Keratinocyte (primary cell): ENCODE data around the gene GPBP1. TPM values are rescaled to one million over a fixed set of nuclear protein-coding genes. Genes with fewer than 3 reads are reported as not detected.
A peak's percentile ranks its signal among the peaks of the same experiment; 100 is the strongest.

Experiments
- DNase-seq: peaks from one replicate; pipeline ENCODE4 v3.0.0-alpha.2; 2011; ENCODE audit warnings: low read depth, missing footprints, low spot score
- FAIRE-seq: peaks from 2 replicates; lab custom pipeline; 2011; peaks lifted over from hg19 to GRCh38; lab: Jason Lieb, UNC
- H2AFZ ChIP-seq: 2 replicates; pipeline ENCODE4 v1.6.0; 2012; ENCODE audit warnings: low read length, control low read depth, inconsistent platforms; ENCODE audit not compliant: control insufficient read depth
- H3K27ac ChIP-seq: 2 replicates; pipeline ENCODE4 v1.5.1; 2011; ENCODE audit warnings: low read length; ENCODE audit not compliant: control insufficient read depth, insufficient read depth
- H3K27me3 ChIP-seq: 3 replicates; pipeline ENCODE4 v1.6.0; 2011; ENCODE audit warnings: low read length; ENCODE audit not compliant: control insufficient read depth, insufficient read depth; ENCODE audit errors: extremely low read depth
- H3K36me3 ChIP-seq, 2 experiments: 2 replicates in 1 of 2; 3 replicates in 1 of 2; pipeline ENCODE4 v1.5.1; 2011; ENCODE audit warnings: low read length in 2 of 2, mild to moderate bottlenecking in 1 of 2; ENCODE audit not compliant: control insufficient read depth in 2 of 2, insufficient read depth in 2 of 2; ENCODE audit errors: extremely low read depth in 1 of 2
- H3K4me1 ChIP-seq: 3 replicates; pipeline ENCODE4 v1.5.1; 2011; ENCODE audit warnings: low read length; ENCODE audit not compliant: control insufficient read depth, insufficient read depth; ENCODE audit errors: extremely low read depth
- H3K4me2 ChIP-seq: 3 replicates; pipeline ENCODE4 v1.6.0; 2011; ENCODE audit warnings: low read depth, low read length; ENCODE audit not compliant: control insufficient read depth, insufficient read depth; ENCODE audit errors: extremely low read depth
- H3K4me3 ChIP-seq, 3 experiments: fragments of 200-600 bp in 1 of 3; sonication (generic) in 1 of 3; 2 replicates in 2 of 3; 3 replicates in 1 of 3; pipeline ENCODE4 v1.5.1; 2011 to 2016; ENCODE audit warnings: low read length in 3 of 3, mild to moderate bottlenecking in 3 of 3, control low read depth in 2 of 3, inconsistent platforms in 1 of 3, low read depth in 1 of 3, mixed read lengths in 1 of 3, mixed run types in 1 of 3, moderate library complexity in 1 of 3; ENCODE audit not compliant: control insufficient read depth in 2 of 3, insufficient read depth in 2 of 3; ENCODE audit errors: extremely low read depth in 1 of 3
- H3K79me2 ChIP-seq: 2 replicates; pipeline ENCODE4 v1.6.0; 2012; ENCODE audit warnings: low read length; ENCODE audit not compliant: control insufficient read depth, insufficient read depth
- H3K9ac ChIP-seq: 3 replicates; pipeline ENCODE4 v1.6.0; 2011; ENCODE audit warnings: low read length; ENCODE audit not compliant: control insufficient read depth, insufficient read depth; ENCODE audit errors: extremely low read depth
- H3K9me1 ChIP-seq: 3 replicates; pipeline ENCODE4 v1.6.0; 2011; ENCODE audit warnings: low read length; ENCODE audit not compliant: control insufficient read depth, insufficient read depth; ENCODE audit errors: extremely low read depth
- H3K9me3 ChIP-seq: 2 replicates; pipeline ENCODE4 v1.5.1; 2012; ENCODE audit warnings: low read depth, low read length; ENCODE audit not compliant: control insufficient read depth
- H4K20me1 ChIP-seq: 3 replicates; pipeline ENCODE4 v1.6.0; 2011; ENCODE audit warnings: low read length; ENCODE audit not compliant: control insufficient read depth, insufficient read depth; ENCODE audit errors: extremely low read depth
- EZH2 ChIP-seq: IDR thresholded peaks from one replicate; pipeline ENCODE4 v1.6.1; 2012; ENCODE audit warnings: inconsistent platforms, mild to moderate bottlenecking, low read length, moderate library complexity
- dilution Hi-C: fragments of 300-500 bp; cut with MboI; formaldehyde crosslinking; loops from one replicate; pipeline ENCODE4 v1.7.0; 2020; ENCODE audit warnings: low sequenced_read_pairs; ENCODE audit not compliant: extremely low pct_ligation_motif_present
- polyA plus RNA-seq, 5 experiments: library from polyadenylated mRNA; depleted of rRNA in 3 of 5; stranded (reverse) in 3 of 5; stranded (forward) in 1 of 5; unstranded in 1 of 5; fragments of >200 nt; gene quantifications; 1 replicate in 1 of 5; 2 replicates in 3 of 5; 3 replicates in 1 of 5; pipeline versions ENCODE4 v1.2.1 to v1.2.3, GENCODE V29; 2011 to 2012; ENCODE audit warnings: missing spikeins in 2 of 5, low read depth in 1 of 5, low replicate concordance in 1 of 5
- TF ChIP-seq, protein P1 (sequence below), 3 experiments: IDR thresholded peaks in 1 of 3; conservative IDR thresholded peaks in 1 of 3; optimal IDR thresholded peaks in 1 of 3; 2 replicates in 2 of 3; 3 replicates in 1 of 3; pipeline versions ENCODE3 to v1.5.1; 2011; ENCODE audit warnings: low read length in 3 of 3, mild to moderate bottlenecking in 3 of 3, moderate library complexity in 2 of 3, control low read depth in 1 of 3, inconsistent platforms in 1 of 3; ENCODE audit not compliant: insufficient read depth in 2 of 3; ENCODE audit errors: extremely low read depth in 1 of 3

Gene GPBP1
- polyA plus RNA-seq, 1 donor (not counting 4 experiments of a cell fraction or from before 2014, with no cell fraction given), result 44.1 TPM

DNA sequence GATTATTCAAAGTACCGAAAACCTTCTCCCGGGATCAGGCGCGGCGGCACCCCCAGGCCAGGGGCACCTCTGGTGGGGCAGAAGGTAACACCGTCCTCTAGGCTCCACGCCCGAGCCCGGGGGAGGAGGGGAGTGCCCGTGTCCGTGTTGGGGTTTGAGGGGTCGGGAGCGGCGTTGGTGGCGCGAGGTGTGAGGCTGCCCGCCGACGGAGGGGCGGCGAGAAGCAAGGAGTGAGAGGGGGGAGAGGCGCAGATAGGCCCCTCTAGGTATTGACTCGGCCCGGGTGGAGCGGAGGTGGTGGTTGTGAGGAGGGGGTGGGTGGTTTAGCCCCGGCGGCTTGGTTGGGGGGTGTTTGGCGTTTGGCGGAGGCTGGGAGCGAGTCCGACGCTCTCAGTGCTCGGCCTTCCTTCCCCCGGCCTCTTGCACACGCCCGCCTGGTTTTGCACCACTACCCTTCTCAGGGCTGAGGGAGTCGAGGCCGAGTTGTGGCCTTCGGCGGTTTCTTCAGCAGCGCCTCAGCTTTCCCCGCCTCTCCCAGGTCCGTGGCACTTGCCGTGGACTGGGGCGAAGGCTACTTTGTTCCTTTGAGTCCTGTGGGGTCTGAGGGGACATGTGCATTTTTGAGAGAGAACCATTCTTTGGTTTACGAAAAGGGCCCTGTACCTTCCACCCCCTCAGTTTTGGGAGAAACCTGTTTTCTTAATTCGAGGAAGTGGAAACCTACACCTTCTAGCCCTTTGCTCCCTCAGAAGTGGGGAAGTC lies 450 bp downstream of the GPBP1 start:
- Histone ChIP-seq H3K9ac (peak overlapping the region; percentile 100), H2AFZ (peak overlapping the region; percentile 78), H3K79me2 (peaks cover 54% of the 10 kb centered on the region), H3K4me2 (peak overlapping the region; percentile 86), H3K27ac (peak overlapping the region; percentile 92), H4K20me1 (peaks cover 18% of the 10 kb centered on the region), H3K27me3 (no peaks in the 10 kb centered on the region), H3K36me3 (peaks cover 0 to 4% of the 10 kb centered on the region in 2 experiments), H3K9me3 (no peaks in the 10 kb centered on the region), H3K4me1 (peaks cover 19% of the 10 kb centered on the region), H3K4me3 (peak overlapping the region; percentile 69 to 83 (median 79)), H3K9me1 (no peaks in the 10 kb centered on the region)
- dilution Hi-C loops, result no loop called here
- TF ChIP-seq, protein P1, sequence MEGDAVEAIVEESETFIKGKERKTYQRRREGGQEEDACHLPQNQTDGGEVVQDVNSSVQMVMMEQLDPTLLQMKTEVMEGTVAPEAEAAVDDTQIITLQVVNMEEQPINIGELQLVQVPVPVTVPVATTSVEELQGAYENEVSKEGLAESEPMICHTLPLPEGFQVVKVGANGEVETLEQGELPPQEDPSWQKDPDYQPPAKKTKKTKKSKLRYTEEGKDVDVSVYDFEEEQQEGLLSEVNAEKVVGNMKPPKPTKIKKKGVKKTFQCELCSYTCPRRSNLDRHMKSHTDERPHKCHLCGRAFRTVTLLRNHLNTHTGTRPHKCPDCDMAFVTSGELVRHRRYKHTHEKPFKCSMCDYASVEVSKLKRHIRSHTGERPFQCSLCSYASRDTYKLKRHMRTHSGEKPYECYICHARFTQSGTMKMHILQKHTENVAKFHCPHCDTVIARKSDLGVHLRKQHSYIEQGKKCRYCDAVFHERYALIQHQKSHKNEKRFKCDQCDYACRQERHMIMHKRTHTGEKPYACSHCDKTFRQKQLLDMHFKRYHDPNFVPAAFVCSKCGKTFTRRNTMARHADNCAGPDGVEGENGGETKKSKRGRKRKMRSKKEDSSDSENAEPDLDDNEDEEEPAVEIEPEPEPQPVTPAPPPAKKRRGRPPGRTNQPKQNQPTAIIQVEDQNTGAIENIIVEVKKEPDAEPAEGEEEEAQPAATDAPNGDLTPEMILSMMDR (optimal IDR thresholded peaks at IDR 0.05 in 1 of 3, IDR thresholded peaks at IDR 0.05 in 1 of 3, conservative IDR thresholded peaks at IDR 0.05 in 1 of 3; ENCODE audit: extremely low read depth in 1 of 3, insufficient read depth in 2 of 3, low read length in 3 of 3), result no peak
- no peak for TF ChIP-seq EZH2
- no peak for DNase-seq
- no peak for FAIRE-seq

DNA sequence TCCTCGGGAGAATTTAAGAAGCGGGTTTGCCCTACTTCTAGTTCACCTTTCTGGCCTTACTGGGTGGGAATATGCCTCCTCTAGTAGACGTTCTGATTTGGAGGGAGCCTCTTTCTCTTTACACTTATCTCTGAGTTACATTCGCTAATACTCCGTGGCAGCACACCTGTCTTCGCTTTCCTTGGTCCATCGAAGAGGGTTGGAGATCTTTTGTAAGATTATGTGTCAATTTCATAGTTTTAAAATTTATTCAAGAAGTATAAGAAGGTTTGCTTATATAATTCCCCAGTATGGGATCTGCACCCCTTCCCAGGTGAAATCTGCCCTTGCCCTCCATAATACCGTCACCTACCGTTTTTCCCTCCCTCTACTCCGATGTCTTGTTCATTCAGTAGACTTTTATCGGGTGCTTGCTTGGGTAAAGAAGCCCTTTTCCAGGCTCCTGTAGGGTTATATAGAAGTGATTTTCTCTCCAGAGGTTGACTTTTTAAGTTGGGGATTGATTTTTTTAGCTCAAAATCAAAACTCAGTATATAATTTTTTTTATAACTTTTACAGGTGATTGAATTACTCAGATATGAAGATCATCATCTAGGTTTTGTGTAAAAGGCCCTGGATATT lies 1.1 kb downstream of the GPBP1 start:
- H3K9me3 ChIP-seq, result no peaks in the 10 kb centered on the region
- H3K9me1 ChIP-seq, result no peaks in the 10 kb centered on the region
- H2AFZ ChIP-seq, result no peak overlapping the region
- H3K4me3 ChIP-seq, result peak overlapping the region; percentile 69 to 83 (median 79)
- DNase-seq (no peak), FAIRE-seq (no peak)
- TF ChIP-seq EZH2, result no peak
- TF ChIP-seq, protein P1 (optimal IDR thresholded peaks at IDR 0.05 in 1 of 3, IDR thresholded peaks at IDR 0.05 in 1 of 3, conservative IDR thresholded peaks at IDR 0.05 in 1 of 3; ENCODE audit: extremely low read depth in 1 of 3, insufficient read depth in 2 of 3, low read length in 3 of 3), result no peak
- H3K27me3 ChIP-seq, result no peaks in the 10 kb centered on the region
- peak overlapping the region; percentile 92 for H3K27ac ChIP-seq
- dilution Hi-C loops, result no loop called here
- H3K4me1 ChIP-seq, result peaks cover 22% of the 10 kb centered on the region
- peaks cover 0 to 4% of the 10 kb centered on the region in 2 experiments for H3K36me3 ChIP-seq
- peak overlapping the region; percentile 86 for H3K4me2 ChIP-seq
- peak overlapping the region; percentile 100 for H3K9ac ChIP-seq
- H4K20me1 ChIP-seq, result peaks cover 18% of the 10 kb centered on the region
- H3K79me2 ChIP-seq, result peaks cover 61% of the 10 kb centered on the region
